Endothelial cell of coronary artery (primary cell): ENCODE data around the gene TRAPPC6A. TPM values are rescaled to one million over a fixed set of nuclear protein-coding genes. Genes with fewer than 3 reads are reported as not detected.

ENCODE experiments used
- total RNA-seq: library from RNA; depleted of rRNA; stranded (reverse); fragments of >200 nt; gene quantifications from 2 replicates; pipeline ENCODE4 v1.2.3, GENCODE V29; 2014

TRAPPC6A gene, protein sequence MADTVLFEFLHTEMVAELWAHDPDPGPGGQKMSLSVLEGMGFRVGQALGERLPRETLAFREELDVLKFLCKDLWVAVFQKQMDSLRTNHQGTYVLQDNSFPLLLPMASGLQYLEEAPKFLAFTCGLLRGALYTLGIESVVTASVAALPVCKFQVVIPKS
- 11.6 and 12.7 TPM in 2 replicates for total RNA-seq

DNA sequence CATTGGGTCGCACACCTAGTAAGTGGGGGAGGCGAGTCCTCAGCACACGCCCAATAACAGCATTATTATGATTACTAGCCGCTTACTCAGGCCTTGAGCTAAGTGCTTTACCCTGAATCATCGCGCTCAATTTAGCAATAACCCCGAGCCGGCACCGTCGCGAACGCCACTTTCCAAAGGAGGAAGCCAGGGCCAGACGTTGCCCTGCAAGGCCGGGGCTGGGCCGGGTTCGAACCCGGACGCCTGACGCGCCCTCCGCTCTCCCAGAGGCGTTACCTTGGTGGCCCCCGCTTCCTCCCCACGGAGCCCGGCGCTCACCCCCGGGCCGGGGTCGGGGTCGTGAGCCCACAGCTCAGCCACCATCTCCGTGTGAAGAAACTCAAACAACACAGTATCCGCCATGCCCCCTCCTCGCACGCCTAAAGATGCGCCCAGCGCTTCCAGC is at the start of gene TRAPPC6A:
TSS of gene TRAPPC6A (minus strand) at position 421 of the 445 bp plus-strand sequence. CDS start at position 402, 19 bp downstream.

DNA sequence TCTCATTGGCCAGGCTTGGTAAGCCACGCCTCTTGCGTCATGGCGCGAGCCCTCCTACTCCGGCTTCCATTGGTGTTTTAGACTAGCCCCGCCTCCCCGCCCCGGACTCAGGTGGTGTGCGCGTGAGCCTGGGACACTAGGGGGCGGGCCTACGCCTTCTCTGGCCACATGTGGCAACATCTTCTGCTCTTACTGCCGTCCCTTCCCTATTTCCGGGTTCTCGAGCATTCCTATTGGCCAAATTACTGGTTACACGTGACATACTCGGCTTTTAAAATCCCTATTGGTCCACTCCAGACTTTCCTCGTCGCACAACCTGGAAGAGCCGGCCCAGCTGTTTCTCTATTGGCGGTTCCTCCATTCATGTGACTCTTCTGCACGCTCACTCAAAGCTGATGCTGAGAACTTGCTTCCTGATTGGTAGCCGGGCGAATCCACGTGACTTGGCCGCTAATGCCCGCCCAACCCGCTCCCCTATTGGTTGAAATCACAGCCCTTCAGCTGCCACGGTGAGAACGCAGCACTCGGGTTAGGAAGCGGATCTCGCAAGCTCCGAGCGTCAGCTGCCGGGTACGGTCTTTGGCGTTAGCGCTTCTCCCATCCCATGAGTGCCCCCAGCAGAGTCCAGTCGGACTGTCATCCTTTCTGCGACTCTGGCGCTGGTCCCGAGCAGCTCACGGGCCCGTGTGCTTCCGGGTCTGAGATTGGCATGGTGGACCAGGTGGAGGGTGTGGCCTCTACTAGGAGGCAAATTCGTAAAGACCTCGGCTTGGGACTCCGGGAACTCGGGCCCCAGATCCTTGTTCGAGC is 430 bp upstream of the TRAPPC6A start, which contains the start of gene BLOC1S3:
TSS of gene BLOC1S3 (plus strand) at position 523 of the 810 bp plus-strand sequence. CDS start 513 bp downstream, outside the sequence.

DNA sequence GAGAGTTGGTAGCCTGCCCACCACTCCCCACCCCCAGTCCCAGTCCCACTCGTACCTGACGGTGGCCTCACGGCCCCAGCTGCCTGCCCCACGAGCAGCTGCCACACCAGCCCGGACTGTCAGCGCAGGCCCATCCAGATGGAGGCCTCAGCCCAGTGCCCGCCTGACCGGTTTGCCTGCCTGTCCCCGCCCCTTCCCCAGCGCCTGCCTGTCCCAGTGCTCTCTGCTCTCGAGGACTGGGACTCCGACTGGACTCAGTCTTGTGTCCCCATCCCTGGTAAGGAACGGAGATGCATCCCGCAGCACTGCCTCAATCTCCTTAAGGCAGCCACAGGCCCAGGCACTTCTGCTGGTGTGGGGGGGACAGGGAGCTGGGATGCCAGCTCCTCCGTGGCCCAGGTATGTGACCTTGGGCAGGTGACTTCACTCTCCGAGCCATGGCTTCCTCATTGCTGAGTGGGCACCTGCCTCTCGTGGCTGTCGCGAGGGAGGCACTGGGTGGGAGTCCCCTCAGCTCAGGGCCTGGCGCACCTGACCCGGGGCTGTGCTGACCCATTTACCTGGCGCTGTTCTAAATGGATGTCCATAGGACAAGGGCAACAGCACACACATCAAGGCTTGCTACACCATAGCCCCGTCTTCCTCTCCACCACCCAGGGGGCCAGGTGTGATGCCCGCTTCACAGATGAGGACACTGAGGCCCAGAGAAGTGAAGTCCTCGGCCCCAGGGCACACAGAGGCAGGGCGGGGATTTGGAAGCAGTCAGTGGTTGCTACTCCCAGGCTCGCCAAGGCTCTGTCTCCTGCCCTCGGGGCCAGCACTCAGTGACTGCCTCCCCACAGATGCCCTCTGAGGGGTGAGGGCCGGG is 16.9 kb downstream of the TRAPPC6A start, which contains the start of gene NKPD1:
TSS of gene NKPD1 (minus strand) at position 113 of the 868 bp plus-strand sequence. CDS start 832 bp downstream, outside the sequence.

Other genes starting within 250 kb of the TRAPPC6A start
- not detected in 2 replicates for gene APOC4, start 236.0 kb downstream of the TRAPPC6A start, total RNA-seq
- not detected in 2 replicates for gene APOC2, start 232.2 kb downstream of the TRAPPC6A start, total RNA-seq
- 31.9 and 40.3 TPM in 2 replicates for gene CLPTM1, start 222.9 kb downstream of the TRAPPC6A start, total RNA-seq
- 7.1 and 10.7 TPM in 2 replicates for gene RELB, start 176.8 kb downstream of the TRAPPC6A start, total RNA-seq
- gene CLASRP, start 139.2 kb downstream of the TRAPPC6A start, total RNA-seq: 9.8 and 20.9 TPM in 2 replicates
- gene ZNF296, start 101.8 kb downstream of the TRAPPC6A start, total RNA-seq: 0.09 TPM in 2 replicates
- gene GEMIN7, start 99.0 kb downstream of the TRAPPC6A start, total RNA-seq: 17.8 and 20.6 TPM in 2 replicates
- 23.1 and 25.9 TPM in 2 replicates for gene PPP1R37, start 85.1 kb downstream of the TRAPPC6A start, total RNA-seq
- 0.09 and 0.19 TPM in 2 replicates for gene NKPD1, start 17.3 kb downstream of the TRAPPC6A start, total RNA-seq
- 2.2 and 3.9 TPM in 2 replicates for gene BLOC1S3, start 547 bp upstream of the TRAPPC6A start, total RNA-seq
- gene EXOC3L2, start 67.2 kb upstream of the TRAPPC6A start, total RNA-seq: 0.66 and 2.1 TPM in 2 replicates
- gene MARK4, start 73.0 kb upstream of the TRAPPC6A start, total RNA-seq: 10.4 and 18.9 TPM in 2 replicates
- not detected in 2 replicates for gene CKM, start 144.6 kb upstream of the TRAPPC6A start, total RNA-seq
- 0.19 TPM in 1 of 2 replicates, not detected in the other for gene KLC3, start 162.5 kb upstream of the TRAPPC6A start, total RNA-seq
- gene ERCC2, start 192.3 kb upstream of the TRAPPC6A start, total RNA-seq: 26.1 and 55.5 TPM in 2 replicates
- gene PPP1R13L, start 226.8 kb upstream of the TRAPPC6A start, total RNA-seq: 4.5 and 25.9 TPM in 2 replicates
- gene POLR1G, start 228.4 kb upstream of the TRAPPC6A start, total RNA-seq: 16.6 and 17.5 TPM in 2 replicates
- 77.0 and 82.2 TPM in 2 replicates for gene ERCC1, start 245.7 kb upstream of the TRAPPC6A start, total RNA-seq